Stimulated activated CD4-positive, alpha-beta T cell treated with anti-CD3 and anti-CD28 coated beads, Interleukin-2, amount 100 ng/mL, for 4 hours (primary cell): Measurements from ENCODE around the gene SOCS3.

Experiments used
- DNase-seq: peaks from one replicate; pipeline ENCODE4 v3.0.0-alpha.2; 2020; ENCODE audit warnings: low read depth

The SOCS3 gene

GRCh38 chr17:78307887-78308638 lies 51.8 kb downstream of the SOCS3 start:
- no peak for DNase-seq

GRCh38 chr17:78306913-78307312 lies 53.0 kb downstream of the SOCS3 start:
- no peak for DNase-seq
